CD8-positive, alpha-beta memory T cell (primary cell): ENCODE results near the gene FLVCR2. TPM values are rescaled to one million over a fixed set of nuclear protein-coding genes. Genes with fewer than 3 reads are reported as not detected.

Source experiments
- polyA plus RNA-seq: library from polyadenylated mRNA; unstranded; fragments of 300-500 nt; fragmentation: Illumina TruSeq; gene quantifications from one replicate; pipeline ENCODE4 v1.2.3, GENCODE V29; 2021
- total RNA-seq, 2 experiments: library from RNA; stranded (reverse); gene quantifications; one replicate each; pipeline ENCODE4 v1.2.3, GENCODE V29; 2021

The FLVCR2 gene
- total and polyA plus RNA-seq, 3 experiments from 2014 or later: 0.60 to 2.6 (median 2.6) TPM

Other genes with a start within 250 kb of the FLVCR2 start
- gene JDP2, start 150.6 kb upstream of the FLVCR2 start, total RNA-seq: under 1 TPM; 0.24 to 0.53 TPM
- gene JDP2, start 150.6 kb upstream of the FLVCR2 start, polyA plus RNA-seq: not detected
- gene BATF, start 56.2 kb upstream of the FLVCR2 start, total RNA-seq: 100 to 1,000 TPM; 165 to 172 TPM
- gene BATF, start 56.2 kb upstream of the FLVCR2 start, polyA plus RNA-seq: 60.4 TPM
- 10 to 100 TPM; 18.5 to 18.8 TPM for gene ERG28, start 82.3 kb downstream of the FLVCR2 start, total RNA-seq
- 31.4 TPM for gene ERG28, start 82.3 kb downstream of the FLVCR2 start, polyA plus RNA-seq
- gene TTLL5, start 82.6 kb downstream of the FLVCR2 start, total RNA-seq: 10 to 100 TPM; 33.7 to 35.1 TPM
- 12.5 TPM for gene TTLL5, start 82.6 kb downstream of the FLVCR2 start, polyA plus RNA-seq